Neural progenitor cell (in vitro differentiated cells): ENCODE data around the gene STX2. TPM values are rescaled to one million over a fixed set of nuclear protein-coding genes. Genes with fewer than 3 reads are reported as not detected.

ENCODE experiments used
- DNase-seq: peaks from one replicate; pipeline ENCODE4 v3.0.0-alpha.2; 2016; ENCODE audit warnings: low spot score
- H2AFZ ChIP-seq: fragments of 200-600 bp; sonication (generic); replicated peaks from 2 replicates; pipeline ENCODE4 v1.6.1; 2016; ENCODE audit warnings: antibody characterized with exemption
- H3F3A ChIP-seq: fragments of 200-600 bp; sonication (generic); 2 replicates; pipeline ENCODE4 v1.6.1; 2016; ENCODE audit warnings: antibody characterized with exemption, low read depth
- H3K27ac ChIP-seq: fragments of 200-600 bp; sonication (generic); 2 replicates; pipeline ENCODE4 v1.5.1; 2016; ENCODE audit warnings: mild to moderate bottlenecking
- H3K27me3 ChIP-seq: fragments of 200-600 bp; sonication (generic); 2 replicates; pipeline ENCODE4 v1.6.1; 2016; ENCODE audit warnings: mild to moderate bottlenecking, moderate library complexity
- H3K36me3 ChIP-seq: fragments of 200-600 bp; sonication (generic); 2 replicates; pipeline ENCODE4 v1.5.1; 2016
- H3K4me1 ChIP-seq: fragments of 200-600 bp; sonication (generic); 2 replicates; pipeline ENCODE4 v1.6.1; 2016; ENCODE audit warnings: mixed run types
- H3K4me2 ChIP-seq: fragments of 200-600 bp; sonication (generic); 2 replicates; pipeline ENCODE4 v1.6.1; 2016
- H3K4me3 ChIP-seq: fragments of 200-600 bp; sonication (generic); 2 replicates; pipeline ENCODE4 v1.5.1; 2016
- H3K79me2 ChIP-seq: fragments of 200-600 bp; sonication (generic); 2 replicates; pipeline ENCODE4 v1.6.1; 2016; ENCODE audit warnings: low read depth
- H3K9ac ChIP-seq: fragments of 200-600 bp; sonication (generic); 2 replicates; pipeline ENCODE4 v1.6.1; 2016
- H3K9me3 ChIP-seq: fragments of 200-600 bp; sonication (generic); 2 replicates; pipeline ENCODE4 v1.5.1; 2016; ENCODE audit warnings: low read depth
- H4K20me1 ChIP-seq: fragments of 200-600 bp; sonication (generic); 2 replicates; pipeline ENCODE4 v1.6.1; 2016; ENCODE audit warnings: low read depth
- H3K27ac Mint-ChIP-seq: 3 replicates; pipeline ENCODE4 v1.8.0; 2021; ENCODE audit warnings: mixed read lengths
- H3K27me3 Mint-ChIP-seq: 2 replicates; pipeline ENCODE4 v1.8.0; 2022; ENCODE audit warnings: low read depth, mild to moderate bottlenecking, inconsistent platforms, moderate library complexity, mixed read lengths; ENCODE audit not compliant: insufficient read depth
- H3K36me3 Mint-ChIP-seq: 3 replicates; pipeline ENCODE4 v1.8.0; 2021; ENCODE audit warnings: mixed read lengths
- H3K4me1 Mint-ChIP-seq: 3 replicates; pipeline ENCODE4 v1.8.0; 2021; ENCODE audit warnings: mixed read lengths
- H3K4me3 Mint-ChIP-seq: 3 replicates; pipeline ENCODE4 v1.8.0; 2021; ENCODE audit warnings: mild to moderate bottlenecking, moderate library complexity, mixed read lengths
- H3K9me3 Mint-ChIP-seq: 3 replicates; pipeline ENCODE4 v1.8.0; 2020; ENCODE audit warnings: mixed read lengths
- EZH2 ChIP-seq: fragments of 200-600 bp; sonication (generic); IDR thresholded peaks from 2 replicates; pipeline ENCODE4 v1.6.1; 2017; ENCODE audit warnings: antibody characterized with exemption, mild to moderate bottlenecking, moderate library complexity
- EZH2phosphoT487 ChIP-seq: fragments of 200-600 bp; sonication (generic); IDR thresholded peaks from 2 replicates; pipeline ENCODE4 v1.6.1; 2017; ENCODE audit warnings: antibody characterized with exemption
- total RNA-seq: library from RNA; depleted of rRNA; stranded (reverse); fragments of >200 nt; gene quantifications from 2 replicates; pipeline ENCODE4 v1.2.3, GENCODE V29; 2015; ENCODE audit warnings: low replicate concordance
- TF ChIP-seq, protein P1 (sequence below): fragments of 200-600 bp; sonication (generic); IDR thresholded peaks from 2 replicates; pipeline ENCODE4 v1.5.1; 2017; ENCODE audit warnings: antibody characterized with exemption, mild to moderate bottlenecking

Gene STX2
- total RNA-seq, 1 donor from 2014 or later = 44.0 TPM

- Histone ChIP-seq H3K27ac (no peak overlapping the region), H4K20me1 (peaks cover 64% of the 10 kb centered on the region), H3K4me2 (no peak overlapping the region), H3K79me2 (peaks cover 82% of the 10 kb centered on the region), H3K4me1 (peaks cover 27% of the 10 kb centered on the region), H3K36me3 (no peaks in the 10 kb centered on the region), H3K9ac (no peak overlapping the region), H3F3A (peaks cover under 1% of the 10 kb centered on the region), H3K27me3 (peaks cover 7% of the 10 kb centered on the region), H3K9me3 (no peaks in the 10 kb centered on the region), H3K4me3 (no peak overlapping the region), H2AFZ (no peak overlapping the region)
- DNase-seq = no peak
- H3K27ac Mint-ChIP-seq = no peak overlapping the region
- H3K36me3 Mint-ChIP-seq = peaks cover 2% of the 10 kb centered on the region
- H3K4me3 Mint-ChIP-seq = no peak overlapping the region
- no peaks in the 10 kb centered on the region for H3K9me3 Mint-ChIP-seq
- peaks cover 52% of the 10 kb centered on the region for H3K4me1 Mint-ChIP-seq
- H3K27me3 Mint-ChIP-seq = peaks cover 6% of the 10 kb centered on the region
- TF ChIP-seq, protein P1, sequence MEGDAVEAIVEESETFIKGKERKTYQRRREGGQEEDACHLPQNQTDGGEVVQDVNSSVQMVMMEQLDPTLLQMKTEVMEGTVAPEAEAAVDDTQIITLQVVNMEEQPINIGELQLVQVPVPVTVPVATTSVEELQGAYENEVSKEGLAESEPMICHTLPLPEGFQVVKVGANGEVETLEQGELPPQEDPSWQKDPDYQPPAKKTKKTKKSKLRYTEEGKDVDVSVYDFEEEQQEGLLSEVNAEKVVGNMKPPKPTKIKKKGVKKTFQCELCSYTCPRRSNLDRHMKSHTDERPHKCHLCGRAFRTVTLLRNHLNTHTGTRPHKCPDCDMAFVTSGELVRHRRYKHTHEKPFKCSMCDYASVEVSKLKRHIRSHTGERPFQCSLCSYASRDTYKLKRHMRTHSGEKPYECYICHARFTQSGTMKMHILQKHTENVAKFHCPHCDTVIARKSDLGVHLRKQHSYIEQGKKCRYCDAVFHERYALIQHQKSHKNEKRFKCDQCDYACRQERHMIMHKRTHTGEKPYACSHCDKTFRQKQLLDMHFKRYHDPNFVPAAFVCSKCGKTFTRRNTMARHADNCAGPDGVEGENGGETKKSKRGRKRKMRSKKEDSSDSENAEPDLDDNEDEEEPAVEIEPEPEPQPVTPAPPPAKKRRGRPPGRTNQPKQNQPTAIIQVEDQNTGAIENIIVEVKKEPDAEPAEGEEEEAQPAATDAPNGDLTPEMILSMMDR = no peak
- TF ChIP-seq EZH2 (no peak), EZH2phosphoT487 (no peak)
These were observed 4.0 kb downstream of the STX2 start for GRCh38 chr12:130835011-130835410.

GRCh38 chr12:130832561-130833209, 6.4 kb downstream of the STX2 start:
- H3K4me1 ChIP-seq = peaks cover 25% of the 10 kb centered on the region
- no peak for DNase-seq
- Mint-ChIP-seq H3K4me1 (peaks cover 44% of the 10 kb centered on the region), H3K4me3 (peak overlapping the region; percentile 34), H3K36me3 (peaks cover 2% of the 10 kb centered on the region), H3K9me3 (no peaks in the 10 kb centered on the region), H3K27ac (no peak overlapping the region), H3K27me3 (peaks cover 6% of the 10 kb centered on the region)
- no peaks in the 10 kb centered on the region for H3K36me3 ChIP-seq
- H3K4me3 ChIP-seq = no peak overlapping the region
- no peak overlapping the region for H3K27ac ChIP-seq
- no peaks in the 10 kb centered on the region for H3F3A ChIP-seq
- no peak overlapping the region for H2AFZ ChIP-seq
- TF ChIP-seq EZH2phosphoT487 (no peak), EZH2 (no peak)
- TF ChIP-seq, protein P1 = no peak
- H3K4me2 ChIP-seq = no peak overlapping the region
- H4K20me1 ChIP-seq = peaks cover 56% of the 10 kb centered on the region
- H3K9ac ChIP-seq = no peak overlapping the region
- H3K27me3 ChIP-seq = no peaks in the 10 kb centered on the region
- no peaks in the 10 kb centered on the region for H3K9me3 ChIP-seq
- peaks cover 77% of the 10 kb centered on the region for H3K79me2 ChIP-seq

DNA sequence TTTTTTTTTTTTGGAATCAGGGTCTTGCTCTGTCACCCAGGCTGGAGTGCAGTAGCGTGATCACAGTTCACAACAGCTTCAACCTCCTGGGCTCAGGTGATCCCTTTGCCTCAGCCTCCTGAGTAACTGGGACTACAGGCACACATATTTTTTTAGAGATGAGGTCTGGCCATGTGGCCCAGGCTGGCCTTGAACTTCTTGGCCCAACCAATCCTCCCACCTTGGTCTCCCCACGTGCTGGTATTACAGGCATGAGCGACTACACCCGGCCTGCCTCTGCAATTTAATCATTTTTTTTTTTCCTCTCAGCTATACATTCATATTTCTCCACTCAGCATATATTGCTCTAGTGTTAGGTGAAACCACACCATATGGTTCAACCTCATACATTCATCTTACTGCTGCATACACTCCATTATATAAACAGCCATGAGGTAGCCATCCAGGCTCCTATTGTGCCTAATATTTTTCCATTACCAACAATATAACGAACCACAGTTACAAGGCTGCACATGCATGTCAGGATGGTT, 7.1 kb downstream of the STX2 start:
- H3K27me3 ChIP-seq = no peaks in the 10 kb centered on the region
- H3K9me3 ChIP-seq = no peaks in the 10 kb centered on the region
- Mint-ChIP-seq H3K36me3 (peaks cover 2% of the 10 kb centered on the region), H3K9me3 (no peaks in the 10 kb centered on the region), H3K4me3 (no peak overlapping the region), H3K4me1 (peaks cover 39% of the 10 kb centered on the region), H3K27me3 (peaks cover 6% of the 10 kb centered on the region), H3K27ac (no peak overlapping the region)
- H3K4me3 ChIP-seq = no peak overlapping the region
- no peak overlapping the region for H3K27ac ChIP-seq
- H3K36me3 ChIP-seq = no peaks in the 10 kb centered on the region
- no peak overlapping the region for H3K9ac ChIP-seq
- H3K79me2 ChIP-seq = peaks cover 69% of the 10 kb centered on the region
- H3K4me1 ChIP-seq = peaks cover 25% of the 10 kb centered on the region
- H4K20me1 ChIP-seq = peaks cover 48% of the 10 kb centered on the region
- no peaks in the 10 kb centered on the region for H3F3A ChIP-seq
- no peak for DNase-seq
- no peak overlapping the region for H2AFZ ChIP-seq
- H3K4me2 ChIP-seq = no peak overlapping the region
- TF ChIP-seq EZH2 (no peak), EZH2phosphoT487 (no peak)
- TF ChIP-seq, protein P1 = no peak
